SK-N-SH treated with all-trans-retinoic acid at 6 μM for 48 hours (cell line): ENCODE data around the gene GRAMD1B.
A peak's percentile ranks its signal among the peaks of the same experiment; 100 is the strongest.

ENCODE experiments used
- ATAC-seq: fragments of 200-7000 bp; cut with Tn5 transposase; 3 replicates; pipeline ENCODE4 v1.9.1; 2020; ENCODE audit warnings: mild to moderate bottlenecking, moderate library complexity
- ARNTL ChIP-seq: fragments of 450-650 bp; formaldehyde crosslinking; IDR thresholded peaks from 2 replicates; pipeline ENCODE4 v1.5.0; 2020; ENCODE audit warnings: low read depth, mild to moderate bottlenecking, moderate library complexity, borderline replicate concordance
- BACH2 ChIP-seq: fragments of 250-450 bp; sonication (Bioruptor Pico); IDR thresholded peaks from 2 replicates; pipeline ENCODE4 v1.9.0; 2021; ENCODE audit warnings: mild to moderate bottlenecking, borderline replicate concordance
- CREB5 ChIP-seq: fragments of 250-450 bp; sonication (Bioruptor Pico); IDR thresholded peaks from 2 replicates; pipeline ENCODE4 v1.5.1; 2020; ENCODE audit warnings: low read depth, mild to moderate bottlenecking, moderate library complexity
- CSDC2 ChIP-seq: fragments of 250-450 bp; sonication (Bioruptor Pico); IDR thresholded peaks from 2 replicates; pipeline ENCODE4 v1.5.0; 2020; ENCODE audit warnings: mild to moderate bottlenecking, moderate library complexity
- ESRRG ChIP-seq: fragments of 250-450 bp; sonication (Bioruptor Pico); IDR thresholded peaks from 2 replicates; pipeline ENCODE4 v1.6.1; 2021; ENCODE audit warnings: mild to moderate bottlenecking
- GLIS3 ChIP-seq: fragments of 250-450 bp; sonication (Bioruptor Pico); IDR thresholded peaks from 2 replicates; pipeline ENCODE4 v1.5.0; 2020; ENCODE audit warnings: mild to moderate bottlenecking, moderate library complexity
- OSR1 ChIP-seq: fragments of 250-450 bp; sonication (Bioruptor Pico); IDR thresholded peaks from 2 replicates; pipeline ENCODE4 v1.8.0; 2022; ENCODE audit warnings: moderate library complexity, mild to moderate bottlenecking, inconsistent platforms
- PATZ1 ChIP-seq: fragments of 250-450 bp; sonication (Bioruptor Pico); IDR thresholded peaks from 2 replicates; pipeline ENCODE4 v1.8.0; 2020; ENCODE audit warnings: mild to moderate bottlenecking, moderate library complexity, borderline replicate concordance
- PPARA ChIP-seq: fragments of 250-450 bp; sonication (Bioruptor Pico); IDR thresholded peaks from 2 replicates; pipeline ENCODE4 v1.5.0; 2020; ENCODE audit warnings: mild to moderate bottlenecking, borderline replicate concordance
- RARB ChIP-seq: fragments of 250-450 bp; sonication (Bioruptor Pico); IDR thresholded peaks from 2 replicates; pipeline ENCODE4 v1.8.0; 2021; ENCODE audit warnings: mild to moderate bottlenecking, moderate library complexity
- SNAI2 ChIP-seq: fragments of 250-450 bp; sonication (Bioruptor Pico); IDR thresholded peaks from 2 replicates; pipeline ENCODE4 v1.5.0; 2020; ENCODE audit warnings: mild to moderate bottlenecking, moderate library complexity
- TCF4 ChIP-seq: fragments of 250-450 bp; sonication (Bioruptor Pico); IDR thresholded peaks from 2 replicates; pipeline ENCODE4 v1.8.0; 2021; ENCODE audit warnings: mild to moderate bottlenecking, moderate library complexity, borderline replicate concordance
- TOX ChIP-seq: fragments of 250-450 bp; sonication (Bioruptor Pico); IDR thresholded peaks from 2 replicates; pipeline ENCODE4 v1.8.0; 2021; ENCODE audit warnings: mild to moderate bottlenecking, moderate library complexity, borderline replicate concordance
- ZFP3 ChIP-seq: fragments of 250-450 bp; sonication (Bioruptor Pico); IDR thresholded peaks from 2 replicates; pipeline ENCODE4 v1.5.0; 2020; ENCODE audit warnings: mild to moderate bottlenecking, moderate library complexity
- ZFP30 ChIP-seq: fragments of 450-650 bp; formaldehyde crosslinking; IDR thresholded peaks from 2 replicates; pipeline ENCODE4 v1.5.0; 2022; ENCODE audit warnings: mild to moderate bottlenecking, moderate library complexity
- ZNF565 ChIP-seq: fragments of 450-650 bp; formaldehyde crosslinking; conservative IDR thresholded peaks from 2 replicates; pipeline ENCODE4 v1.5.0; 2020; ENCODE audit warnings: low read depth, mild to moderate bottlenecking, moderate library complexity
- ZNF70 ChIP-seq: fragments of 450-650 bp; formaldehyde crosslinking; IDR thresholded peaks from 2 replicates; pipeline ENCODE4 v1.5.0; 2020; ENCODE audit warnings: mild to moderate bottlenecking, moderate library complexity
- ZNF8 ChIP-seq: fragments of 450-650 bp; formaldehyde crosslinking; IDR thresholded peaks from 2 replicates; pipeline ENCODE4 v1.5.0; 2020; ENCODE audit warnings: mild to moderate bottlenecking, moderate library complexity
- TF ChIP-seq, protein P1 (sequence below): fragments of 250-450 bp; sonication (Bioruptor Pico); IDR thresholded peaks from 2 replicates; pipeline ENCODE4 v1.8.0; 2021; ENCODE audit warnings: low read depth, mild to moderate bottlenecking, moderate library complexity, borderline replicate concordance

Gene GRAMD1B

DNA sequence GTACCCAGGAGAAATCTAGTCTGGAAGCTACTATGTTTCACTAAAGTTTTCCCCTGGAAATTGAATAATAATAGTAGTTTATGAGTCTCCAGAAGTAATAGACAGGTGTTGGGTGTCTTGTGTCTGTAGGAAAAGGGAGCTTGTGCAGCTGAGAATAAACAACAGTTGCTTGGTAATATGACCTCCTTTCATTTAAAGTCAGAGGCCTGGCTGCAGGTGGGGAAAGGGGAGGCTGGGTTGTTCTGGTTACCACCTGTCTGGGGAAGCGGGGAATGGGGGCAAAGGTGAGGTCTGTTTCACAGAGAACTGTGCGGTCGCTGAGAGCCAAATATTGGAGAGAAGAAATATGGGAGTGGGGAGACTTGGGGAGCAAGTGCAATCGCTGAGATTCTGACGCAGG lies 3.3 kb upstream of the GRAMD1B start (continued):
- TF ChIP-seq, protein P1, sequence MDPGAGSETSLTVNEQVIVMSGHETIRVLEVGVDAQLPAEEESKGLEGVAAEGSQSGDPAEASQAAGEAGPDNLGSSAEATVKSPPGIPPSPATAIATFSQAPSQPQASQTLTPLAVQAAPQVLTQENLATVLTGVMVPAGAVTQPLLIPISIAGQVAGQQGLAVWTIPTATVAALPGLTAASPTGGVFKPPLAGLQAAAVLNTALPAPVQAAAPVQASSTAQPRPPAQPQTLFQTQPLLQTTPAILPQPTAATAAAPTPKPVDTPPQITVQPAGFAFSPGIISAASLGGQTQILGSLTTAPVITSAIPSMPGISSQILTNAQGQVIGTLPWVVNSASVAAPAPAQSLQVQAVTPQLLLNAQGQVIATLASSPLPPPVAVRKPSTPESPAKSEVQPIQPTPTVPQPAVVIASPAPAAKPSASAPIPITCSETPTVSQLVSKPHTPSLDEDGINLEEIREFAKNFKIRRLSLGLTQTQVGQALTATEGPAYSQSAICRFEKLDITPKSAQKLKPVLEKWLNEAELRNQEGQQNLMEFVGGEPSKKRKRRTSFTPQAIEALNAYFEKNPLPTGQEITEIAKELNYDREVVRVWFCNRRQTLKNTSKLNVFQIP = no peak
- no peak for TF ChIP-seq ZFP3 (CRISPR knock-in tag)
- TF ChIP-seq TCF4 (CRISPR knock-in tag) = no peak
- no peak for TF ChIP-seq OSR1
- TF ChIP-seq ZFP30 (CRISPR knock-in tag) = no peak

GRCh38 chr11:123427405-123427804 lies 2.7 kb upstream of the GRAMD1B start:
- ATAC-seq = no peak
- TF ChIP-seq OSR1 = no peak
- TF ChIP-seq, all 23 proteins: peak for 0

GRCh38 chr11:123428116-123428715 lies 1.9 kb upstream of the GRAMD1B start:
- no peak for ATAC-seq
- TF ChIP-seq TOX (no peak), ARNTL (CRISPR knock-in tag) (no peak), ESRRG (CRISPR knock-in tag) (no peak), PPARA (CRISPR knock-in tag) (no peak), ZFP30 (CRISPR knock-in tag) (no peak), PATZ1 (CRISPR knock-in tag) (no peak), ZNF565 (no peak)
- TF ChIP-seq, protein P1 = no peak
- TF ChIP-seq, all 23 proteins: peak for 0

GRCh38 chr11:123429336-123429735 lies 733 bp upstream of the GRAMD1B start:
- peak; percentile 3; the same call in 2 of the 3 replicates for ATAC-seq
- TF ChIP-seq RARB (no peak), ZNF565 (no peak)

DNA sequence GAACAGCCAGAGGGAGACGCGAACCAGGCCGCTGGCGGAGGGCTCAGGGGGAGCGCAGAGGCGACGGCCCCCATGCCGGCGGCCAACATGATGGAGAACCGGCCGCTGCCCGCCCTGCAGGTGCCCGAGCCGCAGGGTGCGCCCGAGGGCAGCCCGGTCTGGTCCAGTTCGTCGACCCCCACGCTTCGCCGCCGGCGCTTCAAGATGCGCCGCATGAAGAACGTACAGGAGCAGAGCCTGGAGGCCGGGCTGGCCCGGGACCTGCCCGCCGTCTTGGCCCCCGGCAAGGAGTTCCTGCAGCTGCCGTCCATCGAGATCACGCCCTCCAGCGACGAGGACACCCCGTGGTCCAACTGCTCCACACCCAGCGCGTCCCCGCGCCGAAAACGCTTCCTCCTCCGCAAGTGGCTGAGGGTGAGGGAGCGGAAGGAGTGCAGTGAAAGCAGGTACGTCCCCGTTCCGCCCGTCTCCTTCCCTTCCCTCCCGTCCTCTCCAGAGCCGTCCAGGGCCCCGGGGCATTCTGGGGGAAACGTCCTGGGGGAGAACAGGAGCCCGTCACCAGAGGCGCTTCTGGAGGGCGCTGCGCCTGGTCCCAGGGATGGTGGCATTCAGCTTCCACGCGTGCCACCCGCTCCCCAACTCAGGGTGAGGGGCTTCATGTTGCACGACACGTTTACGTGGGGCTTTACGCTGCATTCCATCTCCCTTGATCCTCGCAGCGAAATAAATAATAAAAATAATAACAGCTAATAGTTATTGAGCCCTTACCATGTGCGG lies 840 bp downstream of the GRAMD1B start:
- TF ChIP-seq ZNF70 (CRISPR knock-in tag) = no peak
- no peak for TF ChIP-seq PATZ1 (CRISPR knock-in tag)
- no peak for TF ChIP-seq TOX
- no peak for TF ChIP-seq RARB
- no peak for TF ChIP-seq ARNTL (CRISPR knock-in tag)
- TF ChIP-seq ESRRG (CRISPR knock-in tag) = no peak
- TF ChIP-seq, protein P1 = no peak
- no peak for TF ChIP-seq ZNF8
- TF ChIP-seq CSDC2 (CRISPR knock-in tag) = no peak
- TF ChIP-seq BACH2 (CRISPR knock-in tag) = no peak
- no peak for TF ChIP-seq GLIS3 (CRISPR knock-in tag)
- TF ChIP-seq TCF4 (CRISPR knock-in tag) = no peak
- TF ChIP-seq OSR1 = no peak
- no peak for TF ChIP-seq CREB5 (CRISPR knock-in tag)
- TF ChIP-seq ZFP3 (CRISPR knock-in tag) = no peak
- no peak for TF ChIP-seq SNAI2 (CRISPR knock-in tag)
- TF ChIP-seq, all 23 proteins: peak for 0
- ATAC-seq = peak; percentile 55
